T-helper 9 cell (primary cell): ENCODE measurements around the gene RASA3.

Experiments
- DNase-seq: peaks from one replicate; pipeline ENCODE4 v3.0.0-alpha.2; 2020

The RASA3 gene

DNA sequence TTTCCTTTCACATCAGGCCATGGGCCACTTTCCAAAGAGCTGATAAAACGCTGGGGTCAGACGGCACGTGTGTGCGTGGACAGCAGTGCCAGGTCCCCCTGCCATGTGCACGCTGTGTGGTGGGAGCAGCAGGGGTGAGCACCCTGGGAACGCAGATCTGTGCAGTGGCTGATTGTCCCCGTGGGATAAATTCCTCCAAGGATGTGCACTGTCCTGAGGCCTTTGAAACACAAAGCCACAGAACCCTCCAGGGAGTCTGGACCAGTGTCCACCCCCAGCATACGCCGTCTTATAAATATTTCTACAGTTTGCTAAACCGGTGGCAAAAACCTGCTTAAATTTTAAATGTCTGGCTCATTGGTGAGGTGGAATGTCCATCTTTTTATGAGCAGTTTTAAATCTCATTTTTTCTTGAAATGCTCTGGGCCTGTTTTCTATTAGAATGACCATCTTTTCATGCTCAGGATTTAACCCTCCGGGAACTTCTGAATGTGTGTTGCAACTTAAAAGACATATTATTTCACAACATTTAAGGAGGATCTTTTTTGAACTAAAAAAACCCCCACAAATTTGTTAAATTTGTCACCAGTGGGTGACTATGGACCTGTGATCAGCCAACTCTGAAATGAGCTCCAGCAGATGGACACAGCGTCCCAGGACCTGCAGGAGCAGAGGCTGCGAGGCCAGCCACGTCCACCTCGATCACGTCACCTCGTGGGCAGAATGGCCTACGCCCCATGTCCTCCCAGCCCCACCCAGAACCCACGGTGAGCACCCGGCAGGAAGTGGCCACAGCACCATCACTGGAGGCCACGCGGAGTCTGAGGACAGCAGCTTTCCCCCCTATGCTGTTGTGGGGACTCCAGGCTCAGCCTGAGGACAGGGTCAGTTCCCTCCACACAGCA, 68.6 kb downstream of the RASA3 start:
- DNase-seq: no peak

DNA sequence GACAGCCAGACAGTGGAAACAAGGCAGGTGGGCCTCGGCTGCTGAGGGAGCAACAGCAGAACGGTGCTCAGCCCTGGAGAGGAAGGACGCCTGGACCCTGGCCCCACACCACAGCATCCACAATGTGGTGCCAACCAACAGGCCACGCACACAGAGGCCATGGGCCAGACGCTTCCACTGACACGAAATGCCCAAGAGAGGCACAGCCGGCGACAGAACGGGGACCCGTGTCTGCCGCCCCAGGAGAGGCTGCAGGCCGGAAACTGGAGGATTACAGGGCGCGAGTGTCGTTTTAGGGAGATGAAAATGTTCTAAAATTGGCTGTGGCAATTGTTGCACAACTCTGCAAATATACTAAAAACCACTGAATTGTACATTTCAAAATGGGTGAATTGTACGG, 69.7 kb downstream of the RASA3 start:
- no peak for DNase-seq

DNA sequence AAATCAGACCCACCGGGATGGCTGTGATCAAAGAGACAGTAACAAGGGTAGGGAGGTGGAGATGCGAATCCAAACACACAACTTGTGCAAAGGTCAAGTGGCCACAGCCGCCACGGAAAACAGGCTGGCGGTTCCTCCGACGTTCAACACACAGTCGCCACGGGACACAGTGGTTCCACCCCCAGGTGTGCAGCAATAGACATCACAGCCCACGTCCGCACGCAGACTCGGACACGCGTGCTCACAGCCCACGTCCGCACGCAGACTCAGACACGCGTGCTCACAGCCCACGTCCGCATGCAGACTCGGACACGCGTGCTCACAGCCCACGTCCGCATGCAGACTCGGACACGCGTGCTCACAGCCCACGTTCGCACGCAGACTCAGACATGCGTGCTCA, 70.1 kb downstream of the RASA3 start:
- no peak for DNase-seq

DNA sequence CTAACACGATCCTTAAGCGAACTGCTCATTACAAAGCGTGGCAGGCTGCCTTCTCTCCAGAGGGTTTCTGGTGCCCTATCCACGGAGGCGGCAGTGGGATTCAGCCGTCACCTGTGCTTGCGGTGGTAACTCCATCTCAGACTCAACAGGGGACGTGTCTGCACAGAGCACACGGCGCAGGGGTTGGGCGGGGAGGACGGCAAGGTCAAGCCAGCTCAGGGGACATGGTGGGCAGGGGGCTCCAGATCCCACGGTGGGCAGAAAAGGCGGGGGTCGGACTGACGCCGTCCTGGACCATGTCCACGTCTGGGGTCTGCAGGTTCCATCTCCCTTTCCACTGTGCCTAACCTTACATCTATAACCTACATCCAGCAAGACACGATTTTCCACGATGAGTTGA, 70.7 kb downstream of the RASA3 start:
- DNase-seq: no peak

DNA sequence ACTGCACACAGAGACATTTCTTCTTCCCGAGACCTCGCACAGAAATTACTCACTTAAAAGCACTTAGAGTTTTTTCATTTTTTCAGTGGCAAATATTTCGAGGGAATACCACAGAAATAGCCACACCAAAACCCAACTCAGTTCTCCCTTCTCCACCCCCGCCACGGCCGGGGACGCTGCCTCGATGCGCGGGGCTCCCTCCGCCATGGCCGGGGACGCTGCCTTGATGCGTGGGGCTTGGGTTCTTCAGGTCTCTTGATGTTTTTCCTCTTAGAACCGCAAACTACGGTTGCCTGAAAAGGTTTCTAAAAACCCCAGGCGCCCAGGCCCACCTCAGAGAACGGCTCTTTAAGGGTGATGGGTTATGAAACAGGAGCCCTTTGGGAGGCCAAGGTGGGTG, 71.4 kb downstream of the RASA3 start:
- DNase-seq: no peak

DNA sequence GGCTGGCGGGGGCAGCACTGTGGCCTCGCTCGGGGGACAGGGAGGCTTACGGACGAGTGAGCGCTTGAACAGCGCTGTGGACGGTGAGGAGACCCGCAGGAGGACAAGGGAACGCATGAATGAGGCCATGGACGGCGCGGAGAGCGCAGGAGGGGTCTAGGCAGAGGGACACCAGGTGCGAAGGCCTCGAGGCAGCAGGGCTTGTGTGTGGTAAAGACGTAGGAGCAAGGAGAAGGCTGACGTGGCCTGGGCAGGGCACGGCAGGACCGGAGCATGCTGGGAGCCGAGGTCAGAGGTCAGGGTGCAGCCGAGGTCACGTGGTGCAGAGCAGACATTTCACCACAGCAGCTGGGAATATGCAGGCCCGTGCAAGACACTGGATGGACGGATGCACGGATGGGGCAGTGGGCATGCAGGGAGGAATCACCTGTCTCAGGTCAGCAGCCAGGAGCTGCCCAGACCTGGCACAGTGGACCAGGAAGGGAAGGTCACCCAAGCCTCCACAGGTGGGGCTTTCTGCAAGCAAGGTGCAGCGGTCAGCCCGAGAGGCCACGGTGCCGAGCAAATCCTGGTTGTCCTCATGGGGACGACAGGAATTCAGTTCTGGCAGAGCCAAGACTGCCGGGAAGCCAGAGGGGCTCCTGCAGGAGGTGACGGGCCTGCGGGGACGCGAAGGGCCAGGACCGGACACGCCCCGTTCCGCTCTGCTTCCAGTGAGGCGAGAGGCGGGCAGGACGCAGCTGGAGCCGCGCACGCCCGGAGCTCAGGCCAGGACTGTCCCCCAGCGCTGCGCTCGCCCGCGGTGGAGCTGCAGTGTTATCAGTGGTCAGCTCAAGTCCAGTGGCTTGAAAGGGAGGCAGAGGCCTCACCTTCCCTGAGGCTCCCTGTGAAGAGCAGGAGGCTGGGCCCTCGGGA, 72.2 kb downstream of the RASA3 start:
- no peak for DNase-seq

DNA sequence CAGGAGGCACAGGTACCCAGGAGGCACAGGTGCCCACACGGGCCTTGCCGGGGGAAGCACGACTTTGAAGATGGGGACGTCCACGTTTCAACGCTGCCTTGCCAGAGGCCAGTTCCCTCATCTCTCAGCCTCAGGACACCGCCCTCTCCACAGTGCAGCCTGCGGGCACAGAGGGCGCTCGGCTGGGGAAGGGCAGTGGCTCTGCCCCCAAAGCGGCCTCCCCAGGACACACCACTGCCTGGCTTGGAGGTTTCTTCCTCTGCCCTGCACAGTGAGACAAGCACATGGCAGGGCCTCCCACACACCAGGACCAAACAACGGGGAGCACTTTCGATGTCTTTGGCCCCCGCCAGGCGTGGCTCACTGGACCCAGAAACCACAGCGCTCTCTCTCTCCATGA, 73.0 kb downstream of the RASA3 start:
- no peak for DNase-seq

DNA sequence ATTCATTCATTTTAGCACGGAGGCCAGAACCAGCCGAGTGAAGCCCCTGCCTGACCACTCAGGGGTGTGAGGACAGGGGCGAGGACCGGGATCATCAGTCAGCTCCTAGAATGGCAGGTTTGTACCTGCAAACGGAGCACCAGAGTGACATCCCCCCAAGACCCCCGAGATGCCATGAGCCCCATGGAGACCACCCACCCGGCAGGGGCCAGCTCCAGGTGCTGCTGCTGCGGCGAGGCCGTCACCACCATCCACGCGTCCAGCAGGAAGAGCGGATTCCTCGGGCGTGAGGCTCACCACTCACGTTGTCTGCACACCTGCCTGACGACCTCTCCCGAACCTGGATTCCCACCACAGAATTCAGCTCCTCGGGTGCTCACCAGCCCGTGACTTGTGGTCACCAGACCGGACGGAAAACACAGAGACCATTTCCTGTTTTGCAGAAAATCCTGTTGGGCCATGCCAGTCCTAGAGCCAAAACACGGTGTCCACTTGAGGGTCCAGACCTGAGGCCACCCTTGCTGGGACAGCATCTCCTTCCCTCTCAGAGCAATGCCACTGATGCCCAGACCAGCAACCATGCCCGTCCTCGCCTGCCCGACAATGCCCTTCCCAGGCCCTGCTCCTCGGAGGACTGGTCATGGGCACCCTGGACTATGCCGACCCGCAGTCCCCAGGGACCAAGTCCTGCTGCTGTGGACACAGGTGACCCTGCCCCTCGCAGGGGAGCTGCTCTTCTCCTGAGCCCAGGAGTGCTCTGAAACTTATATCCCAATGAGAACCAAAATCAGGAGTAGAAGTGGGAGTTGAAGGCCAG, 74.2 kb downstream of the RASA3 start:
- DNase-seq: no peak

DNA sequence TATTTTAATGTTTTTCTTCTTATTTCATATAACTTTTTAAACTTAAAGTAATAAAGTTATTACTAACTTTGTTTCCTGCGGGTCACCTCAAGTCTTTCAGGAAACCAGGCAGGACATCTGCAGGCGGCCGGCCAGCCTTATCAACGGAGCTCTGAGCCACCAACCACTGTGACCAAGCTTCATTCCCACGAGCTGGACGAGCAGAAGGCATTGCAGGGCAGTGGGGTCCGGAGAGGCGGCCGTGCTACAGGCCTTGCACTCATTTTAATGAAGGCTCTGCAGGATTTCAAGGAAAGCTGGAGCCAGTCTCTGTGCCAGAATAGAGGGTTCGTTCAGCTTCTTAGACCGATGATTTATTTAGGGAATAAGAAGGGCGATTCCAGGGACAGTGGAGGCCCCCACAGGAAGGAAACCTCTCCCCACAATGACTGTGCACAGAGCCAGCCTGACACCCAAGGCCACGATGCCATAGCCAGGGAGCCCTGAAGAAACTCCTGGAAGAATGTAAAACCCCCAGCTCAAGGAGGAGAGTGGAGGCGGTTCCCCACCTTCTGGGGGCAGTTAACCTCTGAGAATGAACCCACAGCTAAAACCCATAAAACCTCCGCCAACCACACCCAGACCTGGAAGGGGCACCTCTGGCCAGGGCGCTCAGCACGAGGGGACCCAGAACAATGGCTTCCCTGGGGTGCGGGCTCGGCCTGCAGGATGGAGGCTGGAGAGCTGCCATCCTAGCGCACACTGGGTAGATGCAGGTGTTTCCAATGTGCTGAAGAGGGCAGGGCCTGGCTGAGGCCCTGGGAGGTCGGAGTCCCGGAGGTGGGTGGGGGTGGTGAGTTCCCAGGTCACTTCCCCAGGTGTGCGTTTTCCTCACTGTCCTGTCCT, 75.0 kb downstream of the RASA3 start:
- DNase-seq: no peak

DNA sequence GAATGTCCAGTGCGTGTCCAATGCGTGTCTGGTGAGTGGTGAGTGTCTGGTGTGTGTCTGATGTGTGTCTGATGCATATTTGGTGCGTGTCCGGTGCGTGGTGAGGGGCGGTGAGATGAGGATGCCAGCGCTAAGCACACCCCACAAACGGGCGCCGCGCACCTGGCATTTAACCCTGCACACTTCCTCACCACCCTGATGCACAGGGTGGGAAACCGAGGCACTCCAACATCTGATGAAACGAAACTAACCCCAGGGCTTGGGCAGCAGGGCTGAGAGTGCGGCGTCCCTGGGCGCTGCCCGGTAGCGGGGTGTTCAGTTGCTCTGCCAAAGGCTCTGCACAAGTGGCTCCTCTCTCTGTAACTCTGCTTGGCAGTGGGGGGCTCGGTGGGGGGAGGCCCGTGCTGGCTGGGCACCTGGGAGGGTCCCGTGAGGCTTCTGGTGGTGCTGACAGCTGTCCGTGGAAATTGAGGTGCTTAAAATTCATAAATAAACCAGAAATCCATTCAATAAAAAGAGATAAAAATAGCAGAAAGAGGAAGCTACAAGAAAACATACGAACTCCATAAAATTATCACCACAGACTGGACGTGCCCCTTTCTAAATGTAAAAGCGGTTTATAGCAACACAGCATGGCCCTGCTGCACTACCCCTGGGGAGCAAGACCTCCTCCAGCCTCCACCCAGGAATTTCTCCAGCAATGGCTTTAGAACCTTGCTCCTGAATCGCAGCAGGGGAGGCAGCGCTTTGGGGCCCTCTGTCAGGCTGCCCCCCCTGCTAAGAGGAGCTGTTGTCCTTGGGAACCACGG, 76.0 kb downstream of the RASA3 start:
- no peak for DNase-seq

DNA sequence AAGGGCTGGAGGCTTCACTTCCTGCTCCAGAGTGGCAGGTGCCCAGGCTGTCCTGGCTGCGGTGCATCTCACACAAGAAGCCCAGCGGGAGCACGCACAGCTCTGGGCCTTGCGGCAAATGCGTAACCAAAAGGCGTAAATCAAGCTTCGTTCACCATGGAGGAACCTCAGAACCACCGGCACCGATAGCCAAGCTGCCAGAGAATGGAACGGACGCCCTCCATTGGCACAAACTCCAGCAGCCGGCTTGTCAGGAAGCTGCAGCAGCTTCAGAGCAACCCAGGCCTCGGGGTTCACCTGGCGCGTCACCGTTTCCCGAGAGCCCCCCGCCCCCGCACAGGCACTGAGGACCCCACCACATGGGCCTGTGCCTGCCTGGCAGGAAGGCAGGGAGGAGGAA, 76.7 kb downstream of the RASA3 start:
- DNase-seq: no peak

DNA sequence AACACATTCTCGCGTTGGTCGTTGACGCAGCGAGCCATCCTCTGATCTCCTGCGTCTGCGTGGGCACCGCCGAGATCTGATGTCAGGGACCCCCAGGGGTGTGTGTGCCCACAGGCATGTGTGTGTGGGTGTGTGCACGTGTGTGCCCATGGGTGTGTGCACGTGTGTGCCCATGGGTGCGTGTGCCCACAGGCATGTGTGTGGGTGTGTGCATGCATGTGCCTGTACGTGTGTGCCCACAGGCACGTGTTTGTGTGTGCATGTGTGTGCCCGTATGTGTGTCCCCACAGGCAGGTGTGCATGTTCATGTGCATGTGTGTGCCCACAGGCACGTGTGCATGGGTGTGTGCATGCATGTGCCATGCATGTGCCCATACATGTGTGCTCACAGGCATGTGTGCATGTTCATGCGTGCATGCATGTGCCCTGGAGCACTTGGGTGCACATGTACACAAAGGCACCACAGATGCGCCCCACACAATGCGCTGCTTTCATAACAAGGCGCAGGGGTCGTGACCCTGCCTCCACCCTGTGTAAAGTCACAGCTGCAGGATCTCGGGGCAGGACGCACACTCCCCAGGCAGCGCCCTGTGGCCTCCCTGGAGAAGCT, 77.5 kb downstream of the RASA3 start:
- no peak for DNase-seq

DNA sequence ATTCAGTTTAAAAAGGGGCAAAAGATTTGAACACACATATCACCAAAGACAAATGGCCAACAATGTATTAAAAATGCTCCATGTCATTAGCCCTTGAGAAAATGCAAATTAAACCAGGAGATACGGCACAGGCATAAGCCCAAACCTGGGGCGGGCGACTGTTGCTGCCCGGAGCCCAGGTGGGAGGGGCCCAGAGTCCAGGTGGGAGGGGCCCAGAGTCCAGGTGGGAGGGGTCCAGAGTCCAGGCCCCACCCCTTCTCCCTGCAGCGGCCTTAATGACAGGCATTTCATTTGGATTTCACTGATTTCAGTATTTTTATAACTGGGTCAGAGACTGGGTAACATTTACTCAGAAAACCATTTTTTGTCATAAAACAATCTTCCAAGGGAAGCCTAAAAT, 78.2 kb downstream of the RASA3 start:
- no peak for DNase-seq

DNA sequence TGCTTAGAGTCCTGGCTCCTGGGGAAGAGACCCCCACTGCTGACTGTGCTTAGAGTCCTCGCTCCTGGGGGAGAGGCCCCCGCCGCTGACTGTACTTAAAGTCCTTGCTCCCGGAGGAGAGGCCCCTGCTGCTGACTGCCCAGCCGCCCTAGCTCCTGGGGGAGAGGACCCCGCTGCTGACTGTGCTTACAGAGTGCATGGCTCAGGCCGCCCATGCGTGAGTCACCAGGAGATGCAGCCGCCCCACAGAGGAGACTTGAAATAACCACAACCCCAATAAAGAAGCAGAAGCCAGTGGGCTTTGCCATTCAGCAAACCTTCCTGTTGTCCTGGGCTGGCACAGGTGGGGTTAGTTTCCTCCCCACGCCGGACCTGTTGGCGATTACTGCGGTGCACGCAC, 79.4 kb downstream of the RASA3 start:
- DNase-seq: no peak

DNA sequence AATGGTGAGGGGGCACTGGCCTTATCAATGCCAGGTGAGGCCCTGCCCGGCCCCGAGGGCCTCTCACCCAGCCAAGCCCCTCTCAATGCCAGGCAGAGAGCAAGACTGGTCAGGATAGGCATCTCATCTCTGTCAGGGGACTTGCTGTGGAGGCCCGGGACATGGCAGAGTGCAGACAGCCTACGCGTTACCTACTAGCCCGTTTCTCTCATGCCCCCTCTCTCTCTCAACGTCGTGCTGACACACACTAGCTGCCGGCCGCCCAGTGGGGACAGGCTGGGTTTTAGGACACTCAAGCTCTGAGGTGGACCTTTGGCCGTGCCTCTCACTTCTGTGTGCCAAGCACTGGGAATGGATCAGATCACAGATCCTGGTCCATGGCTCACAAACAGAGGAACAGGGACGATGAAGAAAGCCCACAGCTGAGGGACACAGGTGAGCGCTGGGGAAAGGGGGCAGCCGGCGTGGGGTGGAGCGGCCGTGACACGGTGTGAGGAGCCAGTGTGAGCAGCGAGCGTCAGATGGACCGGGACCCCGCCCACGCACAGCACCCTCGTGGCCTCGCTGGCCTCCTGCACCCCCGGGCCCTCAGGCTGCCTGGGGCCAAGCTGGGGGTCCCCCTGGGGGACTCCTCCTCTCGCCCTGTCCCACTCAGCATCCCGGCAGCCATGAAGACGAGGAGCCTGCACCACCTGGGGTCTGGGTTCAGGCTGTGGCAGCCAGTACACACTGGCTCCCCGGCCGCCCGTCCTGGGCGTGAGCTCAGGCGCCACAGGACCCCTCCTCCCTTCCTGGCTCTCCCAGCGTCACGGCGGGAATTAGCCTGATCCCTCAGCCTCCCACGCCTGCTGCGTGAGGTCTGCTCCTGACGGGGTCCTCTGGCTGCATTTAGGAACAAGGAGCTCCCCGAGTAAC, 81.6 kb downstream of the RASA3 start:
- DNase-seq: no peak

DNA sequence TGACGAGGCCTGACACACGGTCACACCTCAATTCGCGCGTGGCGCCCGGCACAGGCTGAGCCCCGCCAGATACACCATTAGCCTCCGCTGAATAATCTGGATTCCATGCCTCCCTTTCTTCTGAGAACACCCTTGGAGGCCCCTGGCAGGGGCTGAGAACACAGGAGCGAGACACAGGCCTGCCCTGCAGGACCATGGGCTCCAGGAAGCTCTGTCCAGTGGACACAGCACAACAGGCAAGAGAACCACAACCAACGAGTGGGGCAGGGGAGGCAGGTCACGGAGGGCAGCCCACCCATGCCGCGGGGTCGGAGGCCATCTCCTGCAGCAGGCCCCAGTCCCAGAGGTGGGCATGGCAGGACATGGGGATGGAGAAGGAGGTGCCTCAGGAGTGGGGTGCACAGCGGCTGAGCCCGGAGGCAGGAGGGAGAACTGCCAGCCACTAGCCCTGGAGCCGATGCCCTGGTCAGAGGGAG, 82.8 kb downstream of the RASA3 start:
- no peak for DNase-seq

DNA sequence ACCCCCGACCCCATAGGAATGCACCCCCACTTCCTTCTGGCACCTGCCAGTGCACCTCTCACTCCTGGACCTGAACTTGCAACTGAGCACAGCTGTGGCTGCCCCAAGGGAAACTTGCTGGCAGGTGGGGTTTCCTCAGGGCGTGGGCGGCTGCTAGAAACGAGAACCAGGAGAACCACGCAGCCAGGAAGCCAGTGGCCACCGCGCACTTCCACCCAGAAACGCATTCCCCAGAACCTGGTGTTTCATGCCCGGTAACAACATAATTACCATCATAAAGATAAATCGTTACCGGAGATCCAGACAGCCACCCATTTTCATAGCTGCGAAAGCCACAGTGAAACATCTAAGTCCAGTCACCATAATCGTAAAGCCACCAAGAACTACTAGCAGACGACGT, 83.4 kb downstream of the RASA3 start:
- no peak for DNase-seq

DNA sequence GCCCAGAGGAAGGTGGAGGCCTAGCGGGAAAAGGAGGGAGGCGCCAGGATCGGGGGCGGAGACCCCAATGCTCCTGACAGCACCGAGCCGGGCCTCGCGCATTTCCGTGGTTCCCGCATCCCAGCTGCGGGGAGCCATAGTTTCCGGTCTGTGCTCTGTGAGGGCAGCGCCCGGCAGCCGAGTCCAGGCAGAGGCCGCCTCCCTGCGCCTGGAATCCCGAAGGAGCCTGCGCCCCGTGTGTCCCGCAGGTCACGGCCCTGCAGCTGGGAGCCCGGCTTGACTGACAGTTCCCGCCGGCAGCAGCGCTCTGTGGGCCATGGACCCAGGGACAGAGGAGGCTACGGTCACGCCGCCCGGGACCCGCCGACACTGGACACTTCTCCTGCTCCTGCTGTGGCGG, 84.0 kb downstream of the RASA3 start:
- DNase-seq: no peak

DNA sequence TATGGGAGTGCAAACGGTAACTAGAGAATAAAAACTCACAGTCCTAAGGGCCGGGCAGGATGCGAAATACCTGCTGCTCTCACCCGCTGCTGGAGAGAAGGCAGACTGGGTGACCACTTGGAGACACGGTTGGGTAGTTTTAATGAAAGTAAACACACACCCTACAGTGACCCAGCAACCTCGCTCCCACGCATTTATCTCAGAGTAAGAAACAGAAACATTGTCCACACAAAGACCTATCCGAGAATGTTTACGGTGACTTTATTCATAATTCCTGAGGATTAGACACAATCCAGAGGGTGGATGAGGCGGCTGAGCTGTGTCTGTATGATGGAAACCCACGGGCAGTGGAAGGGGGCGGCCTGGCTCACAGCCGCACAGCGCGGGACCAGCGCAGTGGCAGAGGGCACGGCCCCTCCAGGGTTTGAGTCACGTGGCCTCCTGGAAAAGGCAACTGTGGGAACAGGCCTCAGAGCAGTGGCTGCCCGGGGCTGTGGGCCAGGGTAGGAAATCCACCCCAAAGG, 85.0 kb downstream of the RASA3 start:
- DNase-seq: no peak
